HepG2 (cell line): ENCODE data around the gene NGRN. TPM values are rescaled to one million over a fixed set of nuclear protein-coding genes. Genes with fewer than 3 reads are reported as not detected.
A peak's percentile ranks its signal among the peaks of the same experiment; 100 is the strongest.

Source experiments
- ARNTL ChIP-seq: sonication (generic); formaldehyde crosslinking; IDR thresholded peaks from 2 replicates; pipeline ENCODE4 v1.4.0; 2020; ENCODE audit warnings: mild to moderate bottlenecking, missing genetic modification reagents
- BRD4 ChIP-seq: sonication (generic); formaldehyde crosslinking; IDR thresholded peaks from 2 replicates; pipeline ENCODE4 v1.4.0; 2020; ENCODE audit warnings: missing genetic modification reagents
- ESRRA ChIP-seq: sonication (generic); formaldehyde crosslinking; IDR thresholded peaks from 2 replicates; pipeline ENCODE4 v1.5.1; 2020; ENCODE audit warnings: mild to moderate bottlenecking, low read depth, missing genetic modification reagents
- HMG20B ChIP-seq: conservative IDR thresholded peaks from 2 replicates; pipeline ENCODE4 v1.6.1; 2016; ENCODE audit warnings: missing genetic modification reagents, missing compliant biosample characterization
- MBD4 ChIP-seq: IDR thresholded peaks from 2 replicates; pipeline ENCODE4 v1.6.1; 2012; ENCODE audit warnings: low read length, inconsistent platforms, borderline replicate concordance
- MEIS2 ChIP-seq: sonication (generic); formaldehyde crosslinking; IDR thresholded peaks from 2 replicates; pipeline ENCODE4 v1.9.0; 2021; ENCODE audit warnings: mild to moderate bottlenecking, missing genetic modification reagents
- MTA3 ChIP-seq: sonication (generic); formaldehyde crosslinking; IDR thresholded peaks from 2 replicates; pipeline ENCODE4 v1.4.0; 2020; ENCODE audit warnings: missing genetic modification reagents
- NR1H2 ChIP-seq: sonication (generic); formaldehyde crosslinking; IDR thresholded peaks from 2 replicates; pipeline ENCODE4 v1.8.1; 2022; ENCODE audit warnings: low read depth, missing genetic modification reagents, borderline replicate concordance
- PHF5A ChIP-seq: IDR thresholded peaks from one replicate; pipeline ENCODE4 v1.6.1; 2018; ENCODE audit warnings: low read depth, missing genetic modification reagents; ENCODE audit not compliant: unreplicated experiment
- SP2 ChIP-seq: sonication (generic); formaldehyde crosslinking; IDR thresholded peaks from 2 replicates; pipeline ENCODE4 v1.5.1; 2020; ENCODE audit warnings: mild to moderate bottlenecking, missing genetic modification reagents
- TBX2 ChIP-seq: sonication (generic); formaldehyde crosslinking; IDR thresholded peaks from 2 replicates; pipeline ENCODE4 v1.5.0; 2020; ENCODE audit warnings: missing genetic modification reagents, mild to moderate bottlenecking, borderline replicate concordance
- XBP1 ChIP-seq: sonication (generic); formaldehyde crosslinking; IDR thresholded peaks from 2 replicates; pipeline ENCODE4 v1.5.0; 2020; ENCODE audit warnings: missing genetic modification reagents
- ZBTB20 ChIP-seq: sonication (generic); formaldehyde crosslinking; IDR thresholded peaks from 2 replicates; pipeline ENCODE4 v1.8.1; 2023; ENCODE audit warnings: missing genetic modification reagents, low read depth, mild to moderate bottlenecking, borderline replicate concordance
- ZBTB42 ChIP-seq: sonication (generic); formaldehyde crosslinking; IDR thresholded peaks from 2 replicates; pipeline ENCODE4 v1.5.0; 2020; ENCODE audit warnings: mild to moderate bottlenecking, missing genetic modification reagents
- ZNF138 ChIP-seq: sonication (generic); formaldehyde crosslinking; IDR thresholded peaks from 2 replicates; pipeline ENCODE4 v1.5.0; 2020; ENCODE audit warnings: mild to moderate bottlenecking, low read depth, missing genetic modification reagents
- ZNF292 ChIP-seq: sonication (generic); formaldehyde crosslinking; IDR thresholded peaks from 2 replicates; pipeline ENCODE4 v1.8.1; 2022; ENCODE audit warnings: mild to moderate bottlenecking, low read depth, missing genetic modification reagents, borderline replicate concordance
- ZNF547 ChIP-seq: sonication (generic); formaldehyde crosslinking; IDR thresholded peaks from 2 replicates; pipeline ENCODE4 v1.5.1; 2020; ENCODE audit warnings: mild to moderate bottlenecking, missing genetic modification reagents
- ZNF550 ChIP-seq: sonication (generic); formaldehyde crosslinking; IDR thresholded peaks from 2 replicates; pipeline ENCODE4 v1.4.0; 2020; ENCODE audit warnings: mild to moderate bottlenecking, missing genetic modification reagents, borderline replicate concordance
- ZNF556 ChIP-seq: sonication (generic); formaldehyde crosslinking; IDR thresholded peaks from 2 replicates; pipeline ENCODE4 v1.4.0; 2020; ENCODE audit warnings: mild to moderate bottlenecking, missing genetic modification reagents, borderline replicate concordance
- ZNF605 ChIP-seq: sonication (generic); formaldehyde crosslinking; IDR thresholded peaks from 2 replicates; pipeline ENCODE4 v1.8.0; 2022; ENCODE audit warnings: mild to moderate bottlenecking, missing genetic modification reagents
- polyA plus RNA-seq, 8 experiments: library from polyadenylated mRNA; depleted of rRNA in 3 of 8; stranded (reverse) in 7 of 8; unstranded in 1 of 8; fragments of >200 nt; fragmentation: Illumina TruSeq in 4 of 8; extraction: Trizol in 4 of 8; gene quantifications; 2 replicates each; pipeline versions ENCODE4 v1.2.1 to v1.2.3, GENCODE V29; 2011 to 2016; ENCODE audit warnings: low read depth in 4 of 8, missing spikeins in 1 of 8, mixed read lengths in 1 of 8; ENCODE audit not compliant: insufficient read depth in 1 of 8
- total RNA-seq, 5 experiments: library from RNA; depleted of rRNA; stranded (reverse); fragments of >200 nt; fragmentation: Illumina TruSeq; extraction: Trizol; gene quantifications; 2 replicates each; pipeline ENCODE4 v1.2.3, GENCODE V29; 2016; ENCODE audit warnings: low read depth in 1 of 5
- TF ChIP-seq, protein P1 (sequence below): fragments of 450-650 bp; IDR thresholded peaks from 2 replicates; pipeline ENCODE4 v1.6.1; 2017; ENCODE audit warnings: mild to moderate bottlenecking
- TF ChIP-seq, protein P2 (sequence below): sonication (generic); formaldehyde crosslinking; IDR thresholded peaks from 2 replicates; pipeline ENCODE4 v1.8.1; 2023; ENCODE audit warnings: mild to moderate bottlenecking, missing genetic modification reagents
- TF ChIP-seq, protein P3 (sequence below): IDR thresholded peaks from 2 replicates; pipeline ENCODE4 v1.6.1; 2016; ENCODE audit warnings: missing compliant biosample characterization, missing genetic modification reagents, borderline replicate concordance

Gene NGRN
- total and polyA plus RNA-seq, 2 of the 13 experiments (the other 11 are each of a cell fraction or from before 2014, with no cell fraction given), result 39.8 to 63.7 TPM

DNA sequence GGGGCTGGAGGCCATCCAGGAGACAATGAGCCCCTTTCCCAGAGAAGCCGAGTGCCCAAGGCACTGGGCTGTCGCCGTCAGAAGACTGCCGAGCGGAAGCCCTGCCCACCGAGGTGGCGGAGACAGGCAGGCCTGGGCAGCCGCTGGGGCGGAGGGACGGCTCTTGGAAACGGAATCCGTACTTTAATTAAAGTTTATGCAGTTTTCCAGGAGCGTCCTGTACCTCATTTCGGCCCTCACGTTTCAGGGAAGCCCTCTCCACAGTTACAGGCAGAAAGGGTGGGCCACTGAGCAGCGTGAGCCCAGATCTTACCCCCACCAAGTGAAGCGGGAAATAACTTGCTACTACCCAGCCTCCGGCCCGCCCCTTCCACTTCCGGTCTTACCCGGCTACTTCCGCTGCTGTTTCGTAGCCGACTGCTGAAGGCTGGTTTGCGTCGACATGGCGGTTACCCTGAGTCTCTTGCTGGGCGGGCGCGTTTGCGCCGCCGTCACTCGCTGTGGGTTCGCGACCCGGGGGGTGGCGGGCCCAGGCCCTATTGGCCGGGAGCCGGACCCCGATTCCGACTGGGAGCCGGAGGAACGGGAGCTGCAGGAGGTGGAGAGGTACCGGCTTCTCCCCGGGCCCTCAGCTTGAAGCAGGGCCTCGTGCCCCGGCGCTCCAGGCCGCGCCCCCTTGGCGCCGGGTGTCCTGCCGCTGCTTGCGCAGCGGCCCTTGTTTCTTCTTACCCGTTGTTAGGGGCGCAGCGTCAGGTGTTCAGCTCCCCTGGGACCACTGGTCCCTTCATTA is at the start of gene NGRN (continued):
- 0 out of 2 replicates have a peak, but pooled peaks have one; percentile 28 for TF ChIP-seq ZNF292 (CRISPR knock-in tag)
- TF ChIP-seq MTA3 (CRISPR knock-in tag), result no peak
- 0 out of 2 replicates have a peak, but pooled peaks have one; percentile 50 for TF ChIP-seq ESRRA (CRISPR knock-in tag)
- no peak for TF ChIP-seq NR1H2 (CRISPR knock-in tag)
- peak; percentile 84 for TF ChIP-seq ZNF605 (CRISPR knock-in tag)
- peak; percentile 66 for TF ChIP-seq BRD4 (CRISPR knock-in tag)
- TF ChIP-seq ZNF556 (CRISPR knock-in tag), result peak; percentile 60; the same call in 1 of the 2 replicates
- no peak for TF ChIP-seq XBP1 (CRISPR knock-in tag)
- peak; percentile 80 for TF ChIP-seq TBX2 (CRISPR knock-in tag)
- peak; percentile 24 for TF ChIP-seq PHF5A
- peak; percentile 85 for TF ChIP-seq ZBTB42
- TF ChIP-seq ZBTB20 (CRISPR knock-in tag), result peak; percentile 38; the same call in 1 of the 2 replicates
- peak; percentile 85; the same call in 1 of the 2 replicates for TF ChIP-seq ZNF547
- TF ChIP-seq ZNF138 (CRISPR knock-in tag), result 0 out of 2 replicates have a peak, but pooled peaks have one; percentile 28
- TF ChIP-seq ARNTL (CRISPR knock-in tag), result peak; percentile 14; the same call in 1 of the 2 replicates
- TF ChIP-seq MEIS2, result no peak; the same call in 1 of the 2 replicates
- no peak for TF ChIP-seq MBD4
- peak; percentile 81 for TF ChIP-seq SP2 (CRISPR knock-in tag)
- TF ChIP-seq, protein P1, sequence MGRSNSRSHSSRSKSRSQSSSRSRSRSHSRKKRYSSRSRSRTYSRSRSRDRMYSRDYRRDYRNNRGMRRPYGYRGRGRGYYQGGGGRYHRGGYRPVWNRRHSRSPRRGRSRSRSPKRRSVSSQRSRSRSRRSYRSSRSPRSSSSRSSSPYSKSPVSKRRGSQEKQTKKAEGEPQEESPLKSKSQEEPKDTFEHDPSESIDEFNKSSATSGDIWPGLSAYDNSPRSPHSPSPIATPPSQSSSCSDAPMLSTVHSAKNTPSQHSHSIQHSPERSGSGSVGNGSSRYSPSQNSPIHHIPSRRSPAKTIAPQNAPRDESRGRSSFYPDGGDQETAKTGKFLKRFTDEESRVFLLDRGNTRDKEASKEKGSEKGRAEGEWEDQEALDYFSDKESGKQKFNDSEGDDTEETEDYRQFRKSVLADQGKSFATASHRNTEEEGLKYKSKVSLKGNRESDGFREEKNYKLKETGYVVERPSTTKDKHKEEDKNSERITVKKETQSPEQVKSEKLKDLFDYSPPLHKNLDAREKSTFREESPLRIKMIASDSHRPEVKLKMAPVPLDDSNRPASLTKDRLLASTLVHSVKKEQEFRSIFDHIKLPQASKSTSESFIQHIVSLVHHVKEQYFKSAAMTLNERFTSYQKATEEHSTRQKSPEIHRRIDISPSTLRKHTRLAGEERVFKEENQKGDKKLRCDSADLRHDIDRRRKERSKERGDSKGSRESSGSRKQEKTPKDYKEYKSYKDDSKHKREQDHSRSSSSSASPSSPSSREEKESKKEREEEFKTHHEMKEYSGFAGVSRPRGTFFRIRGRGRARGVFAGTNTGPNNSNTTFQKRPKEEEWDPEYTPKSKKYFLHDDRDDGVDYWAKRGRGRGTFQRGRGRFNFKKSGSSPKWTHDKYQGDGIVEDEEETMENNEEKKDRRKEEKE, result no peak
- TF ChIP-seq, protein P2, sequence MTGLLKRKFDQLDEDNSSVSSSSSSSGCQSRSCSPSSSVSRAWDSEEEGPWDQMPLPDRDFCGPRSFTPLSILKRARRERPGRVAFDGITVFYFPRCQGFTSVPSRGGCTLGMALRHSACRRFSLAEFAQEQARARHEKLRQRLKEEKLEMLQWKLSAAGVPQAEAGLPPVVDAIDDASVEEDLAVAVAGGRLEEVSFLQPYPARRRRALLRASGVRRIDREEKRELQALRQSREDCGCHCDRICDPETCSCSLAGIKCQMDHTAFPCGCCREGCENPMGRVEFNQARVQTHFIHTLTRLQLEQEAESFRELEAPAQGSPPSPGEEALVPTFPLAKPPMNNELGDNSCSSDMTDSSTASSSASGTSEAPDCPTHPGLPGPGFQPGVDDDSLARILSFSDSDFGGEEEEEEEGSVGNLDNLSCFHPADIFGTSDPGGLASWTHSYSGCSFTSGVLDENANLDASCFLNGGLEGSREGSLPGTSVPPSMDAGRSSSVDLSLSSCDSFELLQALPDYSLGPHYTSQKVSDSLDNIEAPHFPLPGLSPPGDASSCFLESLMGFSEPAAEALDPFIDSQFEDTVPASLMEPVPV (CRISPR knock-in tag), result peak; percentile 84
- no peak for TF ChIP-seq ZNF550 (CRISPR knock-in tag)
- TF ChIP-seq HMG20B (CRISPR knock-in tag), result no peak; the same call in 1 of the 2 replicates
- TF ChIP-seq, protein P3, sequence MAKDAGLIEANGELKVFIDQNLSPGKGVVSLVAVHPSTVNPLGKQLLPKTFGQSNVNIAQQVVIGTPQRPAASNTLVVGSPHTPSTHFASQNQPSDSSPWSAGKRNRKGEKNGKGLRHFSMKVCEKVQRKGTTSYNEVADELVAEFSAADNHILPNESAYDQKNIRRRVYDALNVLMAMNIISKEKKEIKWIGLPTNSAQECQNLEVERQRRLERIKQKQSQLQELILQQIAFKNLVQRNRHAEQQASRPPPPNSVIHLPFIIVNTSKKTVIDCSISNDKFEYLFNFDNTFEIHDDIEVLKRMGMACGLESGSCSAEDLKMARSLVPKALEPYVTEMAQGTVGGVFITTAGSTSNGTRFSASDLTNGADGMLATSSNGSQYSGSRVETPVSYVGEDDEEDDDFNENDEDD (CRISPR knock-in tag), result peak; percentile 80
